Measurements from ENCODE around the gene MADCAM1.

- TF ChIP-seq EZH2 (optimal IDR thresholded peaks at IDR 0.05; ENCODE audit: low read depth, low read length) = no peak
- no peak for TF ChIP-seq CTCF (IDR thresholded peaks at IDR 0.05; ENCODE audit: low read length)
These were observed 31.1 kb upstream of the MADCAM1 start for GRCh38 chr19:465056-465816.
